Keratinocyte (primary cell): Measurements from ENCODE around the gene FIGN. TPM values are rescaled to one million over a fixed set of nuclear protein-coding genes. Genes with fewer than 3 reads are reported as not detected.
A peak's percentile ranks its signal among the peaks of the same experiment; 100 is the strongest.

ENCODE experiments used
- DNase-seq: peaks from one replicate; pipeline ENCODE4 v3.0.0-alpha.2; 2011; ENCODE audit warnings: low read depth, missing footprints, low spot score
- FAIRE-seq: peaks from 2 replicates; lab custom pipeline; 2011; peaks lifted over from hg19 to GRCh38; lab: Jason Lieb, UNC
- H2AFZ ChIP-seq: 2 replicates; pipeline ENCODE4 v1.6.0; 2012; ENCODE audit warnings: low read length, control low read depth, inconsistent platforms; ENCODE audit not compliant: control insufficient read depth
- H3K27ac ChIP-seq: 2 replicates; pipeline ENCODE4 v1.5.1; 2011; ENCODE audit warnings: low read length; ENCODE audit not compliant: control insufficient read depth, insufficient read depth
- H3K27me3 ChIP-seq: 3 replicates; pipeline ENCODE4 v1.6.0; 2011; ENCODE audit warnings: low read length; ENCODE audit not compliant: control insufficient read depth, insufficient read depth; ENCODE audit errors: extremely low read depth
- H3K36me3 ChIP-seq, 2 experiments: 2 replicates in 1 of 2; 3 replicates in 1 of 2; pipeline ENCODE4 v1.5.1; 2011; ENCODE audit warnings: low read length in 2 of 2, mild to moderate bottlenecking in 1 of 2; ENCODE audit not compliant: control insufficient read depth in 2 of 2, insufficient read depth in 2 of 2; ENCODE audit errors: extremely low read depth in 1 of 2
- H3K4me1 ChIP-seq: 3 replicates; pipeline ENCODE4 v1.5.1; 2011; ENCODE audit warnings: low read length; ENCODE audit not compliant: control insufficient read depth, insufficient read depth; ENCODE audit errors: extremely low read depth
- H3K4me2 ChIP-seq: 3 replicates; pipeline ENCODE4 v1.6.0; 2011; ENCODE audit warnings: low read depth, low read length; ENCODE audit not compliant: control insufficient read depth, insufficient read depth; ENCODE audit errors: extremely low read depth
- H3K4me3 ChIP-seq, 3 experiments: fragments of 200-600 bp in 1 of 3; sonication (generic) in 1 of 3; 2 replicates in 2 of 3; 3 replicates in 1 of 3; pipeline ENCODE4 v1.5.1; 2011 to 2016; ENCODE audit warnings: low read length in 3 of 3, mild to moderate bottlenecking in 3 of 3, control low read depth in 2 of 3, inconsistent platforms in 1 of 3, low read depth in 1 of 3, mixed read lengths in 1 of 3, mixed run types in 1 of 3, moderate library complexity in 1 of 3; ENCODE audit not compliant: control insufficient read depth in 2 of 3, insufficient read depth in 2 of 3; ENCODE audit errors: extremely low read depth in 1 of 3
- H3K79me2 ChIP-seq: 2 replicates; pipeline ENCODE4 v1.6.0; 2012; ENCODE audit warnings: low read length; ENCODE audit not compliant: control insufficient read depth, insufficient read depth
- H3K9ac ChIP-seq: 3 replicates; pipeline ENCODE4 v1.6.0; 2011; ENCODE audit warnings: low read length; ENCODE audit not compliant: control insufficient read depth, insufficient read depth; ENCODE audit errors: extremely low read depth
- H3K9me1 ChIP-seq: 3 replicates; pipeline ENCODE4 v1.6.0; 2011; ENCODE audit warnings: low read length; ENCODE audit not compliant: control insufficient read depth, insufficient read depth; ENCODE audit errors: extremely low read depth
- H3K9me3 ChIP-seq: 2 replicates; pipeline ENCODE4 v1.5.1; 2012; ENCODE audit warnings: low read depth, low read length; ENCODE audit not compliant: control insufficient read depth
- H4K20me1 ChIP-seq: 3 replicates; pipeline ENCODE4 v1.6.0; 2011; ENCODE audit warnings: low read length; ENCODE audit not compliant: control insufficient read depth, insufficient read depth; ENCODE audit errors: extremely low read depth
- CTCF ChIP-seq, 3 experiments: IDR thresholded peaks in 1 of 3; conservative IDR thresholded peaks in 1 of 3; optimal IDR thresholded peaks in 1 of 3; 2 replicates in 2 of 3; 3 replicates in 1 of 3; pipeline versions ENCODE3 to v1.5.1; 2011; ENCODE audit warnings: low read length in 3 of 3, mild to moderate bottlenecking in 3 of 3, moderate library complexity in 2 of 3, control low read depth in 1 of 3, inconsistent platforms in 1 of 3; ENCODE audit not compliant: insufficient read depth in 2 of 3; ENCODE audit errors: extremely low read depth in 1 of 3
- EZH2 ChIP-seq: IDR thresholded peaks from one replicate; pipeline ENCODE4 v1.6.1; 2012; ENCODE audit warnings: inconsistent platforms, mild to moderate bottlenecking, low read length, moderate library complexity
- dilution Hi-C: fragments of 300-500 bp; cut with MboI; formaldehyde crosslinking; loops from one replicate; pipeline ENCODE4 v1.7.0; 2020; ENCODE audit warnings: low sequenced_read_pairs; ENCODE audit not compliant: extremely low pct_ligation_motif_present
- polyA plus RNA-seq, 5 experiments: library from polyadenylated mRNA; depleted of rRNA in 3 of 5; stranded (reverse) in 3 of 5; stranded (forward) in 1 of 5; unstranded in 1 of 5; fragments of >200 nt; gene quantifications; 1 replicate in 1 of 5; 2 replicates in 3 of 5; 3 replicates in 1 of 5; pipeline versions ENCODE4 v1.2.1 to v1.2.3, GENCODE V29; 2011 to 2012; ENCODE audit warnings: missing spikeins in 2 of 5, low read depth in 1 of 5, low replicate concordance in 1 of 5

The FIGN gene
- polyA plus RNA-seq, 1 donor (not counting 4 experiments of a cell fraction or from before 2014, with no cell fraction given): 2.9 TPM

GRCh38 chr2:163687217-163687616 lies 48.6 kb downstream of the FIGN start:
- peaks cover 9% of the 10 kb centered on the region for H3K4me1 ChIP-seq
- H4K20me1 ChIP-seq: no peaks in the 10 kb centered on the region
- DNase-seq: no peak
- no peak overlapping the region for H3K27ac ChIP-seq
- TF ChIP-seq CTCF (optimal IDR thresholded peaks at IDR 0.05 in 1 of 3, IDR thresholded peaks at IDR 0.05 in 1 of 3, conservative IDR thresholded peaks at IDR 0.05 in 1 of 3; ENCODE audit: extremely low read depth in 1 of 3, insufficient read depth in 2 of 3, low read length in 3 of 3) (no peak), EZH2 (no peak)
- no peaks in the 10 kb centered on the region for H3K9me3 ChIP-seq
- no peaks in the 10 kb centered on the region for H3K79me2 ChIP-seq
- FAIRE-seq: no peak
- H3K27me3 ChIP-seq: no peaks in the 10 kb centered on the region
- no peak overlapping the region for H3K4me2 ChIP-seq
- H2AFZ ChIP-seq: no peak overlapping the region
- H3K9ac ChIP-seq: no peak overlapping the region
- no peak overlapping the region for H3K4me3 ChIP-seq
- H3K36me3 ChIP-seq: no peaks in the 10 kb centered on the region
- dilution Hi-C loops: no loop called here
- H3K9me1 ChIP-seq: no peaks in the 10 kb centered on the region

GRCh38 chr2:163686289-163686688 lies 49.5 kb downstream of the FIGN start:
- Histone ChIP-seq H3K9ac (no peak overlapping the region), H3K27ac (no peak overlapping the region), H3K4me3 (no peak overlapping the region), H3K27me3 (no peaks in the 10 kb centered on the region), H4K20me1 (no peaks in the 10 kb centered on the region), H2AFZ (no peak overlapping the region), H3K36me3 (no peaks in the 10 kb centered on the region), H3K9me1 (no peaks in the 10 kb centered on the region), H3K4me2 (no peak overlapping the region), H3K4me1 (peaks cover 11% of the 10 kb centered on the region), H3K79me2 (no peaks in the 10 kb centered on the region), H3K9me3 (no peaks in the 10 kb centered on the region)
- TF ChIP-seq CTCF (optimal IDR thresholded peaks at IDR 0.05 in 1 of 3, IDR thresholded peaks at IDR 0.05 in 1 of 3, conservative IDR thresholded peaks at IDR 0.05 in 1 of 3; ENCODE audit: extremely low read depth in 1 of 3, insufficient read depth in 2 of 3, low read length in 3 of 3) (no peak), EZH2 (no peak)
- dilution Hi-C loops: no loop called here
- DNase-seq: no peak
- peak; percentile 39 for FAIRE-seq
